ENCODE results near the gene BRAF. TPM values are rescaled to one million over a fixed set of nuclear protein-coding genes. Genes with fewer than 3 reads are reported as not detected.
"Not testable (repeated sequence)": the region's sequence is repeated elsewhere in the genome, so short reads cannot be mapped to it uniquely, and the experiment has no call there.

The BRAF gene
- total RNA-seq, 2 donors from 2014 or later, result 27.6 to 35.1 TPM

- H3K4me1 Mint-ChIP-seq, result no peaks in the 10 kb centered on the region
- H3K27me3 Mint-ChIP-seq, result no peaks in the 10 kb centered on the region
- no peaks in the 10 kb centered on the region for H3K9me3 Mint-ChIP-seq
- no peak for ATAC-seq (replicated peaks)
- peaks cover 62% of the 10 kb centered on the region for H3K36me3 Mint-ChIP-seq (ENCODE audit: low read depth)
- H3K4me3 Mint-ChIP-seq, result no peak overlapping the region
- no peak overlapping the region for H3K27ac Mint-ChIP-seq
Measured at GRCh38 chr7:140745266-140746058, 179.3 kb downstream of the BRAF start.

GRCh38 chr7:140744005-140744404 lies 180.7 kb downstream of the BRAF start:
- Mint-ChIP-seq H3K9me3 (no peaks in the 10 kb centered on the region), H3K36me3 (ENCODE audit: low read depth) (peaks cover 62% of the 10 kb centered on the region), H3K4me1 (no peaks in the 10 kb centered on the region), H3K27me3 (no peaks in the 10 kb centered on the region), H3K27ac (no peak overlapping the region), H3K4me3 (no peak overlapping the region)
- no peak for ATAC-seq (replicated peaks)

GRCh38 chr7:140743255-140743654 lies 181.5 kb downstream of the BRAF start:
- H3K9me3 Mint-ChIP-seq; H3K27me3 Mint-ChIP-seq; H3K27ac Mint-ChIP-seq; H3K4me3 Mint-ChIP-seq; H3K4me1 Mint-ChIP-seq; ATAC-seq (replicated peaks): not testable (repeated sequence)
- H3K36me3 Mint-ChIP-seq (ENCODE audit: low read depth), result peaks cover 62% of the 10 kb centered on the region

- no peak overlapping the region for H3K4me3 Mint-ChIP-seq
- no peak for ATAC-seq (replicated peaks)
Measured at GRCh38 chr7:140738280-140738679, 186.4 kb downstream of the BRAF start.

GRCh38 chr7:140734729-140735128 lies 190.0 kb downstream of the BRAF start:
- no peaks in the 10 kb centered on the region for H3K4me1 Mint-ChIP-seq
- no peak for ATAC-seq (replicated peaks)
- no peaks in the 10 kb centered on the region for H3K27me3 Mint-ChIP-seq
- H3K4me3 Mint-ChIP-seq, result no peak overlapping the region
- H3K36me3 Mint-ChIP-seq (ENCODE audit: low read depth), result peaks cover 66% of the 10 kb centered on the region
- no peaks in the 10 kb centered on the region for H3K9me3 Mint-ChIP-seq
- H3K27ac Mint-ChIP-seq, result no peak overlapping the region

More at GRCh38 chr7:140738280-140738679, 186.4 kb downstream of the BRAF start:
- Mint-ChIP-seq H3K4me1 (no peaks in the 10 kb centered on the region), H3K27ac (no peak overlapping the region), H3K9me3 (no peaks in the 10 kb centered on the region), H3K36me3 (ENCODE audit: low read depth) (peaks cover 63% of the 10 kb centered on the region), H3K27me3 (no peaks in the 10 kb centered on the region)

GRCh38 chr7:140734096-140734495 lies 190.6 kb downstream of the BRAF start:
- Mint-ChIP-seq H3K4me1 (no peaks in the 10 kb centered on the region), H3K36me3 (ENCODE audit: low read depth) (peaks cover 63% of the 10 kb centered on the region), H3K27me3 (no peaks in the 10 kb centered on the region), H3K27ac (no peak overlapping the region), H3K9me3 (no peaks in the 10 kb centered on the region), H3K4me3 (no peak overlapping the region)
- ATAC-seq (replicated peaks), result no peak

- no peaks in the 10 kb centered on the region for H3K4me1 Mint-ChIP-seq
- ATAC-seq (replicated peaks), result no peak
Measured at GRCh38 chr7:140732416-140732815, 192.3 kb downstream of the BRAF start.

GRCh38 chr7:140726281-140726680 lies 198.4 kb downstream of the BRAF start:
- Mint-ChIP-seq H3K27me3 (no peaks in the 10 kb centered on the region), H3K9me3 (no peaks in the 10 kb centered on the region), H3K4me3 (no peak overlapping the region), H3K4me1 (peaks cover 8% of the 10 kb centered on the region), H3K27ac (no peak overlapping the region), H3K36me3 (ENCODE audit: low read depth) (peaks cover 29% of the 10 kb centered on the region)
- ATAC-seq (replicated peaks), result no peak

More at GRCh38 chr7:140732416-140732815, 192.3 kb downstream of the BRAF start:
- no peaks in the 10 kb centered on the region for H3K27me3 Mint-ChIP-seq
- H3K4me3 Mint-ChIP-seq, result no peak overlapping the region
- no peaks in the 10 kb centered on the region for H3K9me3 Mint-ChIP-seq
- H3K27ac Mint-ChIP-seq, result no peak overlapping the region
- H3K36me3 Mint-ChIP-seq (ENCODE audit: low read depth), result peaks cover 48% of the 10 kb centered on the region

GRCh38 chr7:140724706-140725105 lies 200.0 kb downstream of the BRAF start:
- H3K4me1 Mint-ChIP-seq, result peaks cover 8% of the 10 kb centered on the region
- no peak for ATAC-seq (replicated peaks)
- peaks cover 14% of the 10 kb centered on the region for H3K36me3 Mint-ChIP-seq (ENCODE audit: low read depth)
- no peak overlapping the region for H3K4me3 Mint-ChIP-seq
- no peak overlapping the region for H3K27ac Mint-ChIP-seq
- H3K9me3 Mint-ChIP-seq, result no peaks in the 10 kb centered on the region
- no peaks in the 10 kb centered on the region for H3K27me3 Mint-ChIP-seq

- ATAC-seq (replicated peaks), result no peak
- peak overlapping the region; percentile 13 for H3K27ac Mint-ChIP-seq
- H3K9me3 Mint-ChIP-seq, result no peaks in the 10 kb centered on the region
Measured at GRCh38 chr7:140723574-140723973, 201.2 kb downstream of the BRAF start.

GRCh38 chr7:140723006-140723405 lies 201.7 kb downstream of the BRAF start:
- H3K4me3 Mint-ChIP-seq, result no peak overlapping the region
- peak; percentile 72 for ATAC-seq (replicated peaks)
- peak overlapping the region; percentile 13 for H3K27ac Mint-ChIP-seq
- peaks cover 11% of the 10 kb centered on the region for H3K36me3 Mint-ChIP-seq (ENCODE audit: low read depth)
- H3K9me3 Mint-ChIP-seq, result no peaks in the 10 kb centered on the region
- H3K27me3 Mint-ChIP-seq, result no peaks in the 10 kb centered on the region
- peaks cover 8% of the 10 kb centered on the region for H3K4me1 Mint-ChIP-seq

More at GRCh38 chr7:140723574-140723973, 201.2 kb downstream of the BRAF start:
- Mint-ChIP-seq H3K4me1 (peaks cover 8% of the 10 kb centered on the region), H3K36me3 (ENCODE audit: low read depth) (peaks cover 11% of the 10 kb centered on the region), H3K27me3 (no peaks in the 10 kb centered on the region), H3K4me3 (no peak overlapping the region)

- H3K36me3 Mint-ChIP-seq (ENCODE audit: low read depth), result peaks cover 11% of the 10 kb centered on the region
- no peaks in the 10 kb centered on the region for H3K27me3 Mint-ChIP-seq
- H3K4me3 Mint-ChIP-seq, result no peak overlapping the region
- no peak for ATAC-seq (replicated peaks)
- no peak overlapping the region for H3K27ac Mint-ChIP-seq
- no peaks in the 10 kb centered on the region for H3K9me3 Mint-ChIP-seq
- H3K4me1 Mint-ChIP-seq, result peaks cover 8% of the 10 kb centered on the region
Measured at GRCh38 chr7:140722254-140722653, 202.5 kb downstream of the BRAF start.

- peak overlapping the region; percentile 48 for H3K27ac Mint-ChIP-seq
- peaks cover 9% of the 10 kb centered on the region for H3K4me1 Mint-ChIP-seq
- peaks cover 11% of the 10 kb centered on the region for H3K36me3 Mint-ChIP-seq (ENCODE audit: low read depth)
- ATAC-seq (replicated peaks), result no peak
- no peaks in the 10 kb centered on the region for H3K9me3 Mint-ChIP-seq
- H3K4me3 Mint-ChIP-seq, result no peak overlapping the region
- no peaks in the 10 kb centered on the region for H3K27me3 Mint-ChIP-seq
Measured at GRCh38 chr7:140719721-140720120, 205.0 kb downstream of the BRAF start.

GRCh38 chr7:140714331-140715040 lies 210.2 kb downstream of the BRAF start:
- no peak for ATAC-seq (replicated peaks)
- Mint-ChIP-seq H3K9me3 (no peaks in the 10 kb centered on the region), H3K36me3 (ENCODE audit: low read depth) (peaks cover 35% of the 10 kb centered on the region)

GRCh38 chr7:140712392-140712791 lies 212.3 kb downstream of the BRAF start:
- H3K36me3 Mint-ChIP-seq (ENCODE audit: low read depth), result peaks cover 42% of the 10 kb centered on the region
- not testable (repeated sequence) for H3K27ac Mint-ChIP-seq; H3K4me1 Mint-ChIP-seq; H3K4me3 Mint-ChIP-seq; H3K9me3 Mint-ChIP-seq; ATAC-seq (replicated peaks); H3K27me3 Mint-ChIP-seq

More at GRCh38 chr7:140714331-140715040, 210.2 kb downstream of the BRAF start:
- peaks cover 5% of the 10 kb centered on the region for H3K4me1 Mint-ChIP-seq
- no peak overlapping the region for H3K4me3 Mint-ChIP-seq
- H3K27ac Mint-ChIP-seq, result no peak overlapping the region
- no peaks in the 10 kb centered on the region for H3K27me3 Mint-ChIP-seq

Measured in activated T-helper 17 cell treated with anti-CD3 and anti-CD28 coated beads, Interleukin-2, amount 50 U/mL, for 72 hours (primary cell).